ENCODE results near the gene RPS8.
"Not testable (repeated sequence)": the region's sequence is repeated elsewhere in the genome, so short reads cannot be mapped to it uniquely, and the experiment has no call there.

RPS8 gene

DNA sequence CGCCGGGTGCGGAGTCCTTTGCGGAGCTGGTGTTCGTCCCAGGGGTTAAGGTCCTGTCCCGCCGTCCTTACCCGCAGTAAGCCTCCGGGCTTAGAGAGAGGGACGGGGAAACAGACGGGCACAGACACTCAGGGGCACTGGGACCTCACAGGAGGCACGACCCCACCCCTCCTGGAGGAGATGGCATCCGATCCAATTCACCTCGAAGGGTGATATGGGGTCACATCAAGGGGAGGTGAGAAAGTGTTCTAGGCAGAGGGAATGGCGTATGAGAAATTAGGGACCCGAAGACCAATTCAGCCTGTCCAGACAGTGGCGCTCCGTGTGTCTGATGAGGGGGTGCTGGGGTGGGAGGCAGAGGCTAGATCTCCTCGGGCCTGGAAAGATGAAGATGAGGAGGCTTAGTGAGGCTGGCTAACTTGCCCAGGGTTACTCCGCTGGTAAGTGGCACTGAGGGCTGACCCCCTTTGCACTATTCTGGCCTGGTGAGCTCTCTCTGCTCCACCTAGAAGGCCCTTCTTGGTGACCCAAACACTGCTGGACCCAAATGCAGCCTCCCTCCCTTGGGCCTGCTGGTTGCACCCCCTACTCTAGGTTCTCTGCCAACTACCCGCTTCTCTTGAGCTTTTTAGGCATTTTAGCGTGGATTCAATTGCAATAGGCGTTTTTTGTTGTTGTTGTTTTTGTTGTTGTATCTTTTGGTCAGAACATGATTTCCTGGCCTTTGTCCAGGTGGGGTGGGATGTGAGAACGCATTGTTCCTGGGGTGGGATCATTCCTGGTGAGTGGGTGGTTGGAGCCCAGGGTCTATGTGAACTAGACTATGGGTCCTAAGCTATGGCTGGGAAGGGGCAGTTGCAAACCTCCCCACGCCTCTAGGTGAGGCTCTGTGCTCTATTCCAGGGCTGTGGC, 45.2 kb downstream of the RPS8 start:
- no peak for DNase-seq (ENCODE audit: low spot score)

DNA sequence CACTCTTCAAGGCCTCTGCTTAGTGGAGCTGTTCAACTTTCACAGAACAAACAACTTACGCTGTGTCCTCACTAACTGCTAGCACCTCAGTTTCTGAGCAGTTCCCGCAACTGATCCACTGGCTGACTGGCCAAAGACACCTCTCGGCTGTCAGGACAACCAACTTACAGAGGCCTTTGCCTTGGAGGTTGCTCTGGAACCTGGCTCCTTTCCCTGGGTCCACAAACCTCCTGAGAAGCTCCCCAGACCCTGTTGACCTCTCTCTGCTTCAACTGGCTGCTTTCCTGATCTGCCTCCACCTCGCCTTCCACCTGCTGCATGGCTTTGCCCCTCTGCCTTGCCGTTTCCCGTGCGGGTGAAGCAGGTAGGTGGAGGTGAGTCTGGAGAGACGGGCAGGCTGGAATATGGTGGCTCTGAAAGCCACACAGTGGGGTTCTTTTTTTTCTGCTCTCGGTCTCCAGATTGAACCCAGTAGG, 45.9 kb downstream of the RPS8 start:
- DNase-seq (ENCODE audit: low spot score) = no peak

DNA sequence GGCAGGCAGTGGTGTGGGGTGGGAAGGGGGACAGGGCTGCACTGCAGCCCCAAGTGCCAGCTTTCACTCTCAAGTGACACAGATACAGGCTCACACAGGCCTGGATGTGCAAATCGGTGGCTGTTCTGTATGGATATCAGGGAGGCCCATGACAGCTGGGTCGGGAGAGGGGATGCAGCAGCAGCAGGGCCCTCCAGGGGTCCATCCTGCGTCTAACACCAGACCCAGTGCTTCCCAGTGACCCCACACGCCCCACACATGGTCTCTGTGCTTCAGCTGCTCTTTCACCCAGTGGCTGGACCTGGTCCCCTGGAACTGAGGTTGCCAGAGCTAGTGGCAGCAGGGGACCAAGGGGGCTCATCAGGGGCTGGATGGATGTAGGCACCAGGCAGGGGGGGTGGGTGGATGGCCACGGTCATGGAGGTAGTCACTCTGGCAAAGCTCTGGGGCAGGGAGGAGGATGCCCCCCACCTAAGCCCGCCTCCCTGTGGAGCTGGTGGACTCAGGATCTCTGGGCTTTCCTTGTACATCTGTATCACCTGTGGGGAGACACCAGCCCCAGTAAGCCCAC, 46.9 kb downstream of the RPS8 start:
- no peak for DNase-seq (ENCODE audit: low spot score)

GRCh38 chr1:44822981-44823451, 47.7 kb downstream of the RPS8 start:
- no peak for DNase-seq (ENCODE audit: low spot score)

DNA sequence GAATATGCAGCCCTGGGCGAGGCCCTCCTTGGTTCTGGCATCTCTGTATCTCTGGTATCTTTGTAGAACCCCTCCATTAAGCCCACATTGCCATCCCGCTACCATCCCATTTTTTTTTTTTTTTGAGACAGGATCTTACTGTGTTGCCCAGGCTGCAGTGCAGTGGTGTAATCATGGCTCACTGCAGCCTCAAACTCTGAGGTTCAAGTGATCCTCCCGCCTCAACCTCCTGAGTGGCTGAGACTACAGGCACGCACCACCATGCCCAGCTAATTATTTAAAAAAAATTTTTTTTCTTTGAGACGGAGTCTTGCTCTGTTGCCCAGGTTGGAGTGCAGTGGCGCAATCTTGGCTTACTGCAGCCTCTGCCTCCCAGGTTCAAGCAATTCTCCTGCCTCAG, 49.1 kb downstream of the RPS8 start:
- not testable (repeated sequence) for DNase-seq (ENCODE audit: low spot score)

GRCh38 chr1:44826375-44827196, 51.2 kb downstream of the RPS8 start:
- DNase-seq (ENCODE audit: low spot score) = no peak

- DNase-seq (ENCODE audit: low spot score) = no peak
These were observed 52.1 kb downstream of the RPS8 start for GRCh38 chr1:44827197-44828002.

- no peak for DNase-seq (ENCODE audit: low spot score)
These were observed 52.8 kb downstream of the RPS8 start for GRCh38 chr1:44828003-44828651.
